Measurements from ENCODE around the gene LRRC73.
A peak's percentile ranks its signal among the peaks of the same experiment; 100 is the strongest.
"Not testable (repeated sequence)": the region's sequence is repeated elsewhere in the genome, so short reads cannot be mapped to it uniquely, and the experiment has no call there.

LRRC73 gene

GRCh38 chr6:43509984-43510826 lies at the start of gene LRRC73:
Gene LRRC73, minus strand, starts transcription at chr6:43510346. Its CDS starts 561 bp downstream, at chr6:43509785.
- peak; percentile 33 to 78 (median 58) for DNase-seq (ENCODE audit: low read depth in 2 of 3, low spot score in 1 of 3)

DNA sequence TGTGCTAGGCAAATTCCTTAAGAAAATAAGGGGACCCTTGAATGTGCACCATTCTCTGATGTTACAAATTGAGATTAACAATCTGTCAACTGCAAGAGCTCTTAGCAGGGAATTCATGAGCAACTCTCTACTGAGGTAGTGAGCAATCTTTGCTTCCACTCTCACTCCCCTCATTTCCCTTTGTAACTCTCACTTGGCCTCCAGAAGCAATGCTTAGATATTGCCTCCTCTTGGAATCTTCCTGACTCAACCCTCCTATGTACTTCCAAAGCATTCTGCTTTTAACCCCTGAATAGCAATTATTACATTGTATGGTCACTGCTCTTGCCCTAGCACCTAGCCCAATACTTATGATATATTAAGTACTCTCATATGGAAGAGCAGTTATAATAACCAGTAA lies 49.2 kb upstream of the LRRC73 start:
- DNase-seq (ENCODE audit: low read depth in 2 of 3, low spot score in 1 of 3): no peak

- not testable (repeated sequence) for DNase-seq (ENCODE audit: low read depth in 2 of 3, low spot score in 1 of 3)
Measured at GRCh38 chr6:43557620-43558019, 47.5 kb upstream of the LRRC73 start.

DNA sequence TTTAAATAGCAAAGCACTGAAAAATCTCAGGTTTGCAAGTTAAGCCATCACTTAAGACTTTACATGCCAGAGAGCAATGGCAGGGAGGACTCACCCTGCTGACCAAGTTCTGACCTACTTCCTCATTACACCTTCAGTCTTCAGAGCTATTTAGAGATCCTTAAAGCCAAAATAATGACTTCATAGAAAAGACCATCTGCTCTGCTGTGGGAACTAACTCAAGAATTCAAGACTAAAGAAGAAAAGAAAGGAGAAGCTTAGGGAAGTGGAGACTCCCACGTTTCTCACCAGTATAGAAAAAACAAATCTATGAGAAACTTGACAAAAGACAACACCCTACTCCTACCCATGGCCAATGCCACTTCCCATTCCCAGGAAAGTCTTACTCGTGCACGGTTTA lies 37.1 kb upstream of the LRRC73 start:
- no peak for DNase-seq (ENCODE audit: low read depth in 2 of 3, low spot score in 1 of 3)

GRCh38 chr6:43544461-43544860 lies 34.3 kb upstream of the LRRC73 start:
- no peak for DNase-seq (ENCODE audit: low read depth in 2 of 3, low spot score in 1 of 3)

DNA sequence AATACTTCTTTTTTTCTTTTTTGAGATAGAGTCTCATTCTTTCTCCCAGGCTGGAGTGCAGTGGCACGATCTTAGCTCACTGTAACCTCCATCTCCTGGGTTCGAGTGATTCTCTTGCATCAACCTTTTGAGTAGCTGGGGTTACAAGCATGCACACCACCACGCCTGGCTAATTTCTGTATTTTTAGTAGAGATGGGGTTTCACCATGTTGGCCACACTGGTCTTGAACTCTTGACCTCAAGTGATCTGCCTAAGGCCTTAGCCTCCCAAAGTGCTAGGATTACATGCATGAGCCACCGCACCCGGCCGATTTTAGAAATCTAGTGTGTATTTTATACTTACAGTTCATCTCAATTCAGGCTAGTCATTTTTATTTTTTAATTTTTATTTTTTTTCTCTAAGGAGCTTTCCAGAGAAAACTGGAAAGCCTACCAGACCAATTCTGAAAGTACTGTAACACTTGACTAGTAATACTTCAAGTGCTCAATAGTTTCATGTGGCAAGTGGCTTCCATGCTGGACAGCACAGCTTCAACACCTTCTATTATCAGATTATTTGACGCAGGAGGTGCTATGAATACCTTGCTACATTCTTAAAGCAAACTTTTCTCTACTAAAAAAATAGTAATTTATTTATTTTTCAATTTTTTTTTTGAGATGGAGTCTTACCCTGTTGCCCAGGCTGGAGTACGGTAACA lies 31.8 kb upstream of the LRRC73 start:
- DNase-seq (ENCODE audit: low read depth in 2 of 3, low spot score in 1 of 3): no peak

- no peak for DNase-seq (ENCODE audit: low read depth in 2 of 3, low spot score in 1 of 3)
Measured at GRCh38 chr6:43540507-43540906, 30.4 kb upstream of the LRRC73 start.

DNA sequence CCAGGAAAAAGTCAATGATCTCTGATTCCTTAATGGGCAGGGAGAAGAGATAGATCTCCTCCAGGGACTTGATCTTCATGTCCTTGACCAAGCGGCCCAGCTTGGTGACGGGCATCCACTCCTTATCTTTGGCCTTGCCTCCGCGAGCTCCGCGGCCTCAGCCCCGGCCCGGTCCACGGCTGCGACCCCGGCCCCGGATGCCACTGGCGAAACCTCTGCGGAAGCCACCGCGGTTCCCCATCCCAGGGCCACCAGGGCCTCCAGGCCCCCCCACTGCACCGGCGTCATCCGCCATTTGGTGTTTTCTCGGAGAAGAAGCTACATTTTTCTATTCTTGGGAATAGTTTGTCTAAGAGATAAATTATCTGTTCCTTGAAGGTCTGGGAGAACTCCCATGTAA lies 29.3 kb upstream of the LRRC73 start:
- DNase-seq (ENCODE audit: low read depth in 2 of 3, low spot score in 1 of 3): not testable (repeated sequence)

GRCh38 chr6:43538986-43539385 lies 28.8 kb upstream of the LRRC73 start:
- DNase-seq (ENCODE audit: low read depth in 2 of 3, low spot score in 1 of 3): not testable (repeated sequence)

- no peak for DNase-seq (ENCODE audit: low read depth in 2 of 3, low spot score in 1 of 3)
Measured at GRCh38 chr6:43532201-43532600, 22.1 kb upstream of the LRRC73 start.

DNA sequence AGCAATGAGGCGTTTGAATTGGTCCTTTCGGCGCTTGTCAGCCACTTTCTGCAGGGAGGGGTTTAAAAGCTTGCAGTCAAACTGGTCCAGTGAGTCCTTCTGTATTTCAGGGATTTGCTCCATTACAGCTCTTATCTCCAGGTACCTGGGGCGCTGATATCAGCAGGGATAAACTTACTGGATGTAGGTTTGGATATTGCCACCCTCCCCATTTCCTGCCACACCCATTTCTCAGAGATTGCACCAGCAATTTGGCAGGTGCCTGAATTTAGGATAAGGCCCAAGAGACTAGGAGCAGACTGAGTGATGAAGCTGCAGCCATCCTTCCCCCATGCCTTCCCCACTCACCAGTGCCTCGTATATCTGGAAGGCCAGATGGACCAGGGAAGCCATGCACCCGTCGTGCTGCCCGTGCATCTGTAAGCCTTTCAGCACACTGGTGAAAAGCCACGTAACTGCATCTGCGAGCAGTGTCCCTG lies 14.4 kb upstream of the LRRC73 start:
- no peak for DNase-seq (ENCODE audit: low read depth in 2 of 3, low spot score in 1 of 3)

GRCh38 chr6:43523284-43523683 lies 13.1 kb upstream of the LRRC73 start:
- DNase-seq (ENCODE audit: low read depth in 2 of 3, low spot score in 1 of 3): no peak

GRCh38 chr6:43522547-43523261 lies 12.6 kb upstream of the LRRC73 start:
- DNase-seq (ENCODE audit: low read depth in 2 of 3, low spot score in 1 of 3): no peak

DNA sequence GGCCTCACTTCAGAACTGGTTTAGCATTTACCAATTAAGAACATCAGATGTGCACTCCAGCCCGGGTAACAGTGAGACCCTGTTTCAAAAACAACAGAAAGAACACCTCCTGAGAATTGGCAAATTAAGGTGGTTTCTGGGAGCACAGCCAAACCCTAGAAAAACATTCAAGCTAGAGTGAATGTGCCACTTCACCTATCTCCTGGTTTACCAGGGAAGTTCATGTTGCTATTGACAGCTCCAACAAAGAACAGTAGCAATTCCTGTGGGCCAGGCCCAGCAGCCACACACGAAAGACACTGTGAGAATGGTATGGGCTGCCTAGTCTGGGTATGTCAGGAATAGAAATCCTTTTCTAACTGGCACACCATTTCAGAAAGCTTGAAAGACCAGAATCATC lies 11.7 kb upstream of the LRRC73 start:
- no peak for DNase-seq (ENCODE audit: low read depth in 2 of 3, low spot score in 1 of 3)

DNA sequence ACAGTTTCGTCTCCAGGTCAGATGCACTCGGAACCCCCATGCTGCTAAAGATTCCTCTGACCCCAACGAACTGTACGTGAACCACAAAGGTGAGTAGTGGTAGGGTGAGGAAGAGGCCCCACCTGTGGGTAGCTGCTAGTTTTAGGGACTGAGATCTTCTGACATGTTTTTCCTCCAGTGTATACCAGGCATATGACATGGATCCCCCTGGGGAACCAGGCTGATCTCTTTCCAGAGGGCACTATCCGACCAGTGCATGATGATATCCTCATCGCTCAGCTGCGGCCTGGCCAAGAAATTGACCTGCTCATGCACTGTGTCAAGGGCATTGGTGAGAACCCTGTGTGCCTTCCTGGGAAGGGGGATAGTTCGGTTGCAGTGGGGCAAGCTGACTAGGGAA lies 10.0 kb upstream of the LRRC73 start:
- no peak for DNase-seq (ENCODE audit: low read depth in 2 of 3, low spot score in 1 of 3)

DNA sequence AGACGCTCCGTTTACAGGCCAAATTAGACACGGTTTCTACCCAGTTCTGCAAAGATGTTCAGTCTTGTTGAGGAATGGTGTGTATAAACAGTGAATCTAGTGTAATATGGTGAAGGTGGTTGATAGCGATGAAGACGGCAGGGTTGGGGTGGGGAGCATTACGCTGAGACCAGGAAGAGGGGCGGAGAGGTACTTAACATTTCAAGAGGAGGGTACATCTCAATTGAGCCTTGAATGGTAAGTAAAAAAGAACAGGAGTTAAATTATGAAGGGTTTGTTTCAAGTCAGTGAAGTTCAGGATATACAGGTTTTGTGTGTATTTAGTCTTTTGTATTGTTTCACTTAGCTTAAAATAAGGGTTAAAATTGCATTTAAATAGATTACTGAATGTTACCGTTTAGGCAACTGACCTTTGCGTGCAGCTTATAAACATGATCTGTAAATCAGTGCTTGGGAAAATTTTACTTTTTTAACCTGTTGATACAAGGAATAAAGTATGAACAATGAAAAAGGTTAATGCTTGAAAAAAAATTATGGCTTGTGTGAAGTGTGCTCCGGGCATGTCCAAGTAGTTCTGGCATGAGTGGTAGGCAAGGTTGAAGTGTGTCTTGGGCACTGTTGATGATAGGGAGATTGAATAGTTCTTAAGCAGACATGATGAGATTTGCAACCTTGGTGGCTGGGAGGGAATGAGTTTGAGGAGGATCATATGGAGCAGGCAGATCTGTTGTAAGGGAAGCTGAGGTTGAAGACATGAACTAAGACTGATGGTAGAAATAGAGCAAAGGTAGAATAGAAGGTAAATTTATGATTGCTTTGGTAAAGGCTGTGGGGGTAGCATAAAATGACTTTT lies 7.6 kb upstream of the LRRC73 start:
- no peak for DNase-seq (ENCODE audit: low read depth in 2 of 3, low spot score in 1 of 3)

DNA sequence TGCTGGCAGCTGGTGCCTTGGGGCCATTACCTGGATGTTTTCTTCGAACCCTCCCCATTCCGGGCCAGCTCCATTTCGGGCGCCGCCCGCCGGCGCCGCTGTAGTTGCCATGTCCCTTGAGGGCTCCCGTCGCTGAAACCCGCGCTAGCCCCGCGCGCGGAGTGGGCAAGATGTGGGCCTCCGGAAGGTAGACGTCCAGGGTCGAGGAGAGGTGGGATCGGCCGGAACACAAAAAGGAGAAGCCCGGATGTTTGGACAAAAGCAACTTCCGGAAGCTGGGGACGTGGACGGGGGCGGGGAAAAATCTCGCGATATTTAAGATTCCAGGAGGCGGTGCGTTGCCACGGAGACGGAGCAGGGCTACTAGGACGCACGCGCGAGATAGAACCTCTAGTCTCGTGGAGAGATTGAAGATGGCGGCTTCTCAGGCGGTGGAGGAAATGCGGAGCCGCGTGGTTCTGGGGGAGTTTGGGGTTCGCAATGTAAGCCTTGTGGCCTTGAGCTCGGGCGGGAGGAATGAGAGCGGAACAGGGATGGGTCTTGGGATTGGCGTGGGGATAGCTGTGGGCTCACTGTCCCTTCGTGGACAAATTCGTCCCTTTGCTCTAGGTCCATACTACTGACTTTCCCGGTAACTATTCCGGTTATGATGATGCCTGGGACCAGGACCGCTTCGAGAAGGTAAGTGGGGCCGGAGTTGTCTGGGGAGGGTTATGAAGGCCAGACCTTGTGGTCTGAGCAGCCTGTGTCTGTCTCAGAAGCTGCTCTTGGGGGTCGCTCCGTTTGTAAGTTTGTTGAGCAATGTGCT lies 6.8 kb upstream of the LRRC73 start, which contains the start of the genes POLR1C and YIPF3:
TSS of gene POLR1C (plus strand) at position 393 of the 808 bp plus-strand sequence. CDS start at position 414, 21 bp downstream.
TSS of gene YIPF3 (minus strand) at position 230 of the 808 bp plus-strand sequence. CDS start at position 111, 119 bp downstream.
- peak; percentile 96 to 97 (median 97) for DNase-seq (ENCODE audit: low read depth in 2 of 3, low spot score in 1 of 3)

- no peak for DNase-seq (ENCODE audit: low read depth in 2 of 3, low spot score in 1 of 3)
Measured at GRCh38 chr6:43516367-43516696, 6.2 kb upstream of the LRRC73 start.

GRCh38 chr6:43515808-43516207 lies 5.7 kb upstream of the LRRC73 start:
- DNase-seq (ENCODE audit: low read depth in 2 of 3, low spot score in 1 of 3): no peak
